Stimulated activated CD4-positive, alpha-beta T cell treated with anti-CD3 and anti-CD28 coated beads, TNF-alpha, amount 100 ng/mL, for 1 hour (primary cell): ENCODE measurements around the gene CLIP3.
A peak's percentile ranks its signal among the peaks of the same experiment; 100 is the strongest.
"Not testable (repeated sequence)": the region's sequence is repeated elsewhere in the genome, so short reads cannot be mapped to it uniquely, and the experiment has no call there.

Experiments used
- DNase-seq, 3 donors: peaks; one replicate each; pipeline ENCODE4 v3.0.0-alpha.2; 2020; ENCODE audit warnings: low read depth in 3 of 3, low spot score in 1 of 3

CLIP3 gene

GRCh38 chr19:36047835-36048234, 15.2 kb upstream of the CLIP3 start:
- no peak for DNase-seq

GRCh38 chr19:36046443-36047050, 13.9 kb upstream of the CLIP3 start:
- DNase-seq: no peak

GRCh38 chr19:36043952-36044351, 11.3 kb upstream of the CLIP3 start:
- DNase-seq: no peak

DNA sequence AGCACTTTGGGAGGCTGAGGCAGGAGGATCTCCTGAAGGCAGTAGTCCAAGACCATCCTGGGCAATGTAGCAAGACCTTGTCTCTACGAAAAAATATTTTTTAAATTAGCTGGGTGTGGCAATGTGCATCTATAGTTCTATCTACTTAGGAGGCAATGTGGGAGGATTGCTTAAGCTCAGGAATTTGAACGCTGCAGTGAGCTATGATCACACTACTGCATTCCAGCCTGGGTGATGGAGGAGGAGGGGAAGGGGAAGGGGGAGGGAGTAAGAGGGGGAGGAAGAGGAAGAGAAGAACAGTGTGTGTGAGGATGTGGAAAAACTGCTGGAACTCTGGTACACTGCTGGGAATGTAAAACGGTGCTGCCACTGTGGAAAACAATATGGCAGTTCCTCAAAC, 9.2 kb upstream of the CLIP3 start:
- no peak for DNase-seq

GRCh38 chr19:36041092-36041491, 8.4 kb upstream of the CLIP3 start:
- DNase-seq: not testable (repeated sequence)

- no peak for DNase-seq
Observed at GRCh38 chr19:36040495-36040894, 7.8 kb upstream of the CLIP3 start.

- DNase-seq: no peak
Observed at GRCh38 chr19:36031308-36031707, 1.4 kb downstream of the CLIP3 start.

- no peak for DNase-seq
Observed at GRCh38 chr19:36030264-36031148, 2.2 kb downstream of the CLIP3 start.

DNA sequence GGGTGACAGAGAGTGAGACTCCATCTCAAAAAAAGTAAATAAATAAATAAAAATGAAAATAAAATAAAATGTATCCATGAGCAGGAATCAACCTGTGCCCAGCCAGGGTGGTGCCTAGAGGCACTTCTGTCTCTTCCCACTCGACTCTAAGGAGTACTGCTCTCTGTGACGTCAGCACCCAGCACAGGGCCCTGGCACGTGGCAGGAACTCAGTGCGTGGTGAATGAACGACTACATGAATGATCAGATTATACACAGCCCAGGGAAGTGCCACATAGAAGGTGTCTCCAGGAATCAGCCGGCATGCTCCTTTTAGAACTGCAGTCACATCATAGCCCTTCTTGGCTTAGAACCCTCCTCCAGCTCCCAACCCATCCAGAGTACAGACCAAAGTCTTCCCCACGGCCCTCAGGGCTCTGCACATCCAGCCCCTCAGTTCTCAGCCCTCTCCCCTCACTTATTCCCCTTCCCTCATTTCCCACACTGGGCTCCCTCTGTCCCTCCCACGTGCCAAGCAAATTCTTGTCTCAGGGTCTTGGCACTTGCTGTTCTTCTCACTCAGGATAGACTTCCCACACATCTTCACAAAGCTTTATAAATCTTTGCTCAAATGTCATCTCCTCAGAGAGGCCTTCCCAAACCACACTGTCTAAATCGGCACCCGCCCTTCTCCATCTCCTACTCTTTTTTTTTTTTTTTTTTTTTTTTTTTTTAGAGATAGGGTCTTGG, 4.2 kb downstream of the CLIP3 start:
- DNase-seq: no peak

- DNase-seq: no peak
Observed at GRCh38 chr19:36027696-36028095, 5.0 kb downstream of the CLIP3 start.

GRCh38 chr19:36026091-36026876, 6.4 kb downstream of the CLIP3 start:
- DNase-seq: no peak

DNA sequence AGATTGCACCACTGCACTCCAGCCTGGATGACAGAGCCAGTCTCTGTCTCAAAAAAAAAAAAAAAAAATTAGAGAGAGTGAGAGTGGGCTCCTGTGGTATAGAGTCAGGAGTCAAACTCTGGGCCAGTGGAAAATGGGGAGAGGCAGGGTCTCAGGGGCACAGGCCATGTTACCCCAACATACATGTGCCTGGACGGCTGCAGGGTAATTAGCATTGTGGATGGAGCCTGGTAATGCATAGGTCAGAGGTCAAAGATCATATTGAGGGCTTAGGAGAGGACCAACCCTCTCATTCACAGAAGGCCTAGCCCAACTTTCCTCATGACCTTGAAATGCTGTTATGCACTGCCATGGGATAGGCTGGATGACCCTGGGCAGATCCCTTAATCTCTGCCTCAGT, 7.1 kb downstream of the CLIP3 start:
- no peak for DNase-seq

- no peak for DNase-seq
Observed at GRCh38 chr19:36023432-36023831, 9.2 kb downstream of the CLIP3 start.

DNA sequence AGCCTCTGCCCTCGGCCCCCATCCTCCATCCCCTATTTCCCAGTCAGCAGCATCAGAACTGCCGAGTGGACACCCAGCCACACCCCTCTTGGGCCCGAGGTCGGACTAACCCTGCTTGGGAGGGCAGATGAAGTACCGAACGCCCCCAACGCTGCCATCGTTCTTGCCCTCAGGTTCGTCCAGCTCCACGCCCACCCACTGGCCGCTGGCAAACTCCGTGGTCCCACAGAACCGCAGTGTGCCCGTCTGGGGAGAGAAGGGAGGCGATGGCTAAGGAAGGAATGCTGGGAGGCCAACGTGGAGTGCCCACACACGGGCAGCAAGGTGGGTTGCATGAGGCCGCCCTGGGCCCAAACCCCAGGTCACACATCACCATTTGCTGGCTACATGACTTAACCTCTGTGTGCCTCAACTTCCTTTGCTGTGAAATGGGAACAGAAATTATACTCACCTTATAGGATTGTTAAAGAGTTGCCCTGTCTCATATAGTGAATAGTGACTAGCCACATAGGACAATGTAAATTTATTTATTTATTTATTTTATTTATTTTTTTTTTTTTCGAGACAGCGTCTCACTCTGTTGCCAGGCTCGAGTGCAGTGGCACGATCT, 13.5 kb downstream of the CLIP3 start:
- DNase-seq: no peak

- DNase-seq: peak; percentile 96 to 97 (median 97)
Observed at GRCh38 chr19:36014012-36014924, 18.4 kb downstream of the CLIP3 start, which contains the start of gene ALKBH6. ALKBH6 (minus strand) TSS chr19:36014213; CDS start chr19:36013397, 816 bp downstream.

DNA sequence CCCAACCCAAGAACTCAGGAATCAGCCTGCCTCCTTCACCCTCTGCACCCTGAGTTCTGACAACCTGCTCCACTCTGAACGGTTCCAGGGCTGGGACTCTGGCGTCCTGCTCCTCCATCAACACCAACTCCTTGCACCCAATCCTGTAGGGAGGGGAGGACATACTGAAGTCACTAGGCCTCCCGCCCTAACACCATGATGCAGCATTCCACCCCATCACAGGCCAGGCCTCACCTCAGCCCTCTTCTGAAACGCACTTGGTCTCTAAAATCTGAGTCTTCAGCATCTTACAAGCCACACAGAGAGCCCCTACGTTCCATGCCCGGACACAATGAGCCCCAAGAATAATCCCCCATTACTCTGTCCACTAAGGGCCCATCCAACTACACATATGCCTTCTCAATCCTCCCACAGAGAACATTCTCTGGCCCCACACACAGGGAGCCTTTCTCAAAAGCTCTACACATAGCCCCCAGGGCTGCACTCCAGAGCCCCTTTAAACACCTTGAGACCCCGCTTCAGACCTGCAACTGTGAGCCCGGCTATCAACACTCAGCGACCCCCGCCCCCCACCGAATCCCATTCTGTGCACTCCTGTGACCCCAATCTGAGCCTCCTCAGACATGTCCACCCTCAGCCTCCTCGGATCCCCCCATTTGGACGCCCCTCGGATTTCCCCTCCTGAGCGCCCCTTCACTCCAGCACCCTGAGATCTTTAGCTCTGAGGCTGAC, 19.2 kb downstream of the CLIP3 start:
- no peak for DNase-seq

DNA sequence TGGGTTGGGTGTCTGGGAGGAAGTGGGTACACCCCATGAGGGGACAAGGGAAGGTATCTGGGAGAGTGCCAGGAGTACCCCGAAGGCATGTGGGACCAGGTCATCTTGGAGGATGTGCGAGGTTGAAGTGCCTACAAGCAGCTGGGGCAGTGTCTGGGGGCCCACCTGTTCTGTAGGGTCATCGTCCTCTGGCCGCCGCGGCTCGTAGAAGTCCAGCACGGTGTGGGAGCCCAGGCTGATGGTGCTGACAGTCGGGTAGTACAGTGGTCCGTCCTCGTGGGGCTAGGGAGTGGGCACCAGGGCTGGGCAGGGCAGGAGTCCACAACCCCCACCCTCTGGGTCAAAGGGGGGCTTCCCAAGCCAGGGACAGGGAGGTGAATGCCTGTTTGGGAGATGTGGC, 22.3 kb downstream of the CLIP3 start:
- no peak for DNase-seq

DNA sequence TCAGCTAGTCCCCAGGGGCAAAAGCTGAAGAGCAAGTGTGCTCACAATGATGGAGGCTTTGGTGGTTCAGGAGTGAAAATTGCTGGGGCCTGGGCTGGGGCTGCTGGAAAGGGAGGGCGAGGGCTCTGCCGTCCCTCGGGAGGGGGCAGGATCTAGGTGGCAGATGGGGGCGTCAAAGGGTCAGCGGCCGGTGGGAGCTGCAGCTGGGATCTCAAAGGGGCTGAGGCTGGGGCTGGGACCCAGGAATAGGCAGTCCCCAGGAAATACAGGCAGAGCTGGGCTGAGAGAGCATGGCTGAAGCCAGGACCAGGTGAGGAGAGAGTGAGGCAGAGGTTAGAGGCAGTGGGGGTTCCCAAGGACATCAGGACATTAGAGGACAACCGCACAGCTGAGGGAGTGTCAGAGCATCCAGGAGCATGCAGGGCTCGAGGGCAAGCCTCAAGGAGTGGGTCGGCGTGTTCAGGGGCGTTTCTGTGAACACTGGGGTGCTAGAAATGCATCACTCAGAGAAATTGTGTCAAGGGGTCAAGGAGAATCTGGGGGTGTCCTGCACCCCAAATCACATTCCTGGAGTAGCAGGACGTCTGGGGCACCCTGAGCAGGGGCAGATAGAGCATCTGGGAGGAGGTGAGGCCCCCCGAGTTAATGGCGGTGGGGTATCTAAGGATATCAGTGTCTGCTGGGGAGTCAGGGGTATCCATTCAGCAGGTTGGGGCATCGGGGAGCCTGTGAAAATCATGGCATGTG, 22.9 kb downstream of the CLIP3 start:
- DNase-seq: no peak
